Stomach (tissue), 4 donors: ENCODE results near the gene HMGCS1.

Experiments used
- CTCF ChIP-seq, 7 experiments: fragments of 450-650 bp in 4 of 7; fragments of 200-600 bp in 3 of 7; sonication (generic) in 3 of 7; IDR thresholded peaks; one replicate each; pipeline ENCODE4 v1.5.1; 2016 to 2019; ENCODE audit warnings: antibody characterized with exemption in 7 of 7, control low read depth in 2 of 7, mild to moderate bottlenecking in 1 of 7
- EP300 ChIP-seq: sonication (generic); formaldehyde crosslinking; IDR thresholded peaks from one replicate; pipeline ENCODE4 v1.6.1; 2017; ENCODE audit warnings: antibody characterized with exemption
- POLR2A ChIP-seq, 4 donors: fragments of 450-650 bp; IDR thresholded peaks; one replicate each; pipeline ENCODE4 v1.6.1; 2016; ENCODE audit warnings: antibody characterized with exemption in 4 of 4, control low read depth in 2 of 4, mild to moderate bottlenecking in 1 of 4, moderate library complexity in 1 of 4
- POLR2AphosphoS5 ChIP-seq, 3 donors: sonication (generic); formaldehyde crosslinking; IDR thresholded peaks; one replicate each; pipeline ENCODE4 v1.6.1; 2016; ENCODE audit warnings: antibody characterized with exemption in 3 of 3

- no peak for TF ChIP-seq EP300
- TF ChIP-seq POLR2A (IDR thresholded peaks at IDR 0.05): no peak
- TF ChIP-seq CTCF (IDR thresholded peaks at IDR 0.05): peak in 5 of 7 experiments; percentile 33 to 66 (median 57)
- TF ChIP-seq POLR2AphosphoS5 (IDR thresholded peaks at IDR 0.05): no peak
These were observed 7.2 kb downstream of the HMGCS1 start for GRCh38 chr5:43305948-43306565.
